ENCODE measurements around the gene PCID2.

- TF ChIP-seq CTCF (conservative IDR thresholded peaks at IDR 0.05; ENCODE audit: low read depth in 2 of 2) (no peak), EZH2phosphoT487 (IDR thresholded peaks at IDR 0.05; ENCODE audit: unreplicated experiment) (no peak), POLR2AphosphoS5 (IDR thresholded peaks at IDR 0.05; ENCODE audit: low read depth) (no peak), EZH2 (IDR thresholded peaks at IDR 0.05; ENCODE audit: low read depth, unreplicated experiment) (no peak), ZNF114 (CRISPR knock-in tag; IDR thresholded peaks at IDR 0.05) (no peak), REST (IDR thresholded peaks at IDR 0.05; ENCODE audit: unreplicated experiment) (no peak), CREB1 (CRISPR knock-in tag; IDR thresholded peaks at IDR 0.05; ENCODE audit: low read depth) (no peak), JUNB (IDR thresholded peaks at IDR 0.05; ENCODE audit: unreplicated experiment) (no peak)
These were observed 2.4 kb upstream of the PCID2 start for GRCh38 chr13:113210833-113211232.
